Uterus (tissue), 4 donors: ENCODE data around the gene ACTA1. TPM values are rescaled to one million over a fixed set of nuclear protein-coding genes. Genes with fewer than 3 reads are reported as not detected.

Experiments used
- DNase-seq, 2 donors: peaks; one replicate each; pipeline ENCODE4 v3.0.0-alpha.2; 2019 to 2020
- H3K27ac ChIP-seq, 2 donors: fragments of 200-600 bp; sonication (generic); 1 replicate in 1 of 2; 2 replicates in 1 of 2; pipeline ENCODE4 v1.5.1; 2016 to 2018
- H3K27me3 ChIP-seq, 2 donors: fragments of 200-600 bp; sonication (generic); one replicate each; pipeline ENCODE4 v1.5.1; 2018 to 2019; ENCODE audit warnings: control low read depth in 1 of 2
- H3K36me3 ChIP-seq, 2 donors: fragments of 200-600 bp; sonication (generic); one replicate each; pipeline ENCODE4 v1.5.1; 2019; ENCODE audit warnings: control low read depth in 1 of 2
- H3K4me1 ChIP-seq, 2 donors: fragments of 200-600 bp; sonication (generic); one replicate each; pipeline ENCODE4 v1.5.1; 2018 to 2019; ENCODE audit warnings: control low read depth in 1 of 2
- H3K4me3 ChIP-seq, 2 donors: fragments of 200-600 bp; sonication (generic); 1 replicate in 1 of 2; 2 replicates in 1 of 2; pipeline ENCODE4 v1.5.1; 2018 to 2019; ENCODE audit warnings: mild to moderate bottlenecking in 1 of 2
- H3K9me3 ChIP-seq, 2 donors: fragments of 200-600 bp; sonication (generic); one replicate each; pipeline ENCODE4 v1.5.1; 2019; ENCODE audit warnings: control low read depth in 1 of 2
- CTCF ChIP-seq, 4 experiments: fragments of 200-600 bp in 2 of 4; fragments of 450-650 bp in 2 of 4; sonication (generic) in 2 of 4; IDR thresholded peaks; one replicate each; pipeline ENCODE4 v1.5.1; 2016 to 2019; ENCODE audit warnings: antibody characterized with exemption in 4 of 4, mild to moderate bottlenecking in 2 of 4, moderate library complexity in 1 of 4
- POLR2A ChIP-seq, 2 donors: fragments of 450-650 bp; IDR thresholded peaks; one replicate each; pipeline ENCODE4 v1.6.1; 2016; ENCODE audit warnings: antibody characterized with exemption in 2 of 2, mild to moderate bottlenecking in 1 of 2, moderate library complexity in 1 of 2
- intact Hi-C: fragments of 100-400 bp; cut with DNase I; formaldehyde crosslinking; loops from one replicate; pipeline ENCODE4 v1.15.1; 2023; ENCODE audit warnings: low total_unique reads
- total RNA-seq, 4 donors: library from RNA; depleted of rRNA in 3 of 4; stranded (reverse); fragments of >200 nt in 3 of 4; gene quantifications; one replicate each; pipeline versions ENCODE4 v1.1.0 to v1.2.4, GENCODE V29; 2014 to 2023
- donor health status: DM: yes; HTN: yes; CAD: no.

Gene ACTA1
- total RNA-seq, 4 donors from 2014 or later, result 4.2 TPM; not detected in 3

- no peaks in the 10 kb centered on the region for H3K36me3 ChIP-seq
- intact Hi-C loops, result no loop called here
- DNase-seq, result no peak
- H3K4me1 ChIP-seq, result peaks cover 0 to 13% of the 10 kb centered on the region in 2 donors
- no peak overlapping the region for H3K4me3 ChIP-seq
- H3K9me3 ChIP-seq, result no peaks in the 10 kb centered on the region
- H3K27ac ChIP-seq, result no peak overlapping the region
- TF ChIP-seq POLR2A (IDR thresholded peaks at IDR 0.05) (no peak), CTCF (IDR thresholded peaks at IDR 0.05) (no peak)
- peaks cover 0 to 4% of the 10 kb centered on the region in 2 donors for H3K27me3 ChIP-seq
These were observed 21.8 kb downstream of the ACTA1 start for GRCh38 chr1:229412056-229412455.

GRCh38 chr1:229411434-229412055 is 22.3 kb downstream of the ACTA1 start:
- no peak for DNase-seq
- Histone ChIP-seq H3K36me3 (no peaks in the 10 kb centered on the region), H3K27ac (peak overlapping the region; percentile 46 to 59), H3K9me3 (no peaks in the 10 kb centered on the region), H3K4me3 (no peak overlapping the region), H3K27me3 (peaks cover 0 to 10% of the 10 kb centered on the region in 2 donors), H3K4me1 (peaks cover 0 to 18% of the 10 kb centered on the region in 2 donors)
- TF ChIP-seq POLR2A (IDR thresholded peaks at IDR 0.05) (no peak), CTCF (IDR thresholded peaks at IDR 0.05) (no peak)
- intact Hi-C loops, result no loop called here

GRCh38 chr1:229410692-229411433 is 23.0 kb downstream of the ACTA1 start:
- Histone ChIP-seq H3K27me3 (peaks cover 0 to 12% of the 10 kb centered on the region in 2 donors), H3K4me3 (no peak overlapping the region), H3K4me1 (peaks cover 0 to 18% of the 10 kb centered on the region in 2 donors), H3K27ac (peak overlapping the region; percentile 66 to 70), H3K36me3 (no peaks in the 10 kb centered on the region), H3K9me3 (no peaks in the 10 kb centered on the region)
- TF ChIP-seq POLR2A (IDR thresholded peaks at IDR 0.05) (no peak), CTCF (IDR thresholded peaks at IDR 0.05) (no peak)
- peak; percentile 70 to 80 for DNase-seq
- intact Hi-C loops, result no loop called here

- no peak for DNase-seq
- peak overlapping the region; percentile 66 to 70 for H3K27ac ChIP-seq
- intact Hi-C loops, result no loop called here
- H3K4me1 ChIP-seq, result peaks cover 0 to 18% of the 10 kb centered on the region in 2 donors
- H3K36me3 ChIP-seq, result no peaks in the 10 kb centered on the region
- no peak for TF ChIP-seq CTCF (IDR thresholded peaks at IDR 0.05)
- no peak for TF ChIP-seq POLR2A (IDR thresholded peaks at IDR 0.05)
- no peaks in the 10 kb centered on the region for H3K9me3 ChIP-seq
- H3K4me3 ChIP-seq, result no peak overlapping the region
- peaks cover 0 to 12% of the 10 kb centered on the region in 2 donors for H3K27me3 ChIP-seq
These were observed 23.6 kb downstream of the ACTA1 start for GRCh38 chr1:229410370-229410691.
